GM11168 (cell line): ENCODE data around the gene TNFRSF17.
"Not testable (repeated sequence)": the region's sequence is repeated elsewhere in the genome, so short reads cannot be mapped to it uniquely, and the experiment has no call there.

ENCODE experiments used
- in situ Hi-C: fragments of 300-500 bp; cut with MboI; formaldehyde crosslinking; loops from one replicate; pipeline ENCODE4 v1.12.0; 2022; ENCODE audit warnings: low sequenced_read_pairs; ENCODE audit not compliant: unreplicated experiment

Gene TNFRSF17

GRCh38 chr16:11964761-11965551 is at the start of gene TNFRSF17:
TSS of gene TNFRSF17 (plus strand) at chr16:11965210. CDS start at chr16:11965325, 115 bp downstream.
- in situ Hi-C loops, result no loop called here

GRCh38 chr16:11915644-11916523 is 49.1 kb upstream of the TNFRSF17 start, which contains the start of gene GSPT1:
TSS of gene GSPT1 (minus strand) at chr16:11915956. CDS start at chr16:11915720, 236 bp downstream.
- in situ Hi-C loops, result no loop called here

- in situ Hi-C loops, result no loop called here
These were observed 48.3 kb upstream of the TNFRSF17 start for GRCh38 chr16:11916524-11917285.

DNA sequence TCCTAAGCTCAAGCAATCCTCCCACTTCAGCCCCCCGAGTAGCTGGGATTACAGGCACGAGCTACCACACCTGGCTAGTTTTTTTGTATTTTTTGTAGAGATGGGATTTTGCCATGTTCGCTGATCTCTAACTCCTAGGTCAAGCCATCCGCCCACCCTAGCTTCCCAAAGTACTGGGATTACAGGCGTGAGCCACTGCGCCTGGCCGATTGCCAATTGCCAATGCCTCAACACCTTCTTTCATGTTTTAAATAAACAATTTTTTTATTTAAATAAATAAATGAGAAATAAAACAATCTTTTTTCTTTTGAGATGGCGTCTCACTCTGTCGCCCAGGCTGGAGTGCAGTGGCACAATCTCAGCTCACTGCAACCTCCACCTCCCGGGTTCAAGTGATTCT is 41.0 kb upstream of the TNFRSF17 start:
- in situ Hi-C loops, result not testable (repeated sequence)

DNA sequence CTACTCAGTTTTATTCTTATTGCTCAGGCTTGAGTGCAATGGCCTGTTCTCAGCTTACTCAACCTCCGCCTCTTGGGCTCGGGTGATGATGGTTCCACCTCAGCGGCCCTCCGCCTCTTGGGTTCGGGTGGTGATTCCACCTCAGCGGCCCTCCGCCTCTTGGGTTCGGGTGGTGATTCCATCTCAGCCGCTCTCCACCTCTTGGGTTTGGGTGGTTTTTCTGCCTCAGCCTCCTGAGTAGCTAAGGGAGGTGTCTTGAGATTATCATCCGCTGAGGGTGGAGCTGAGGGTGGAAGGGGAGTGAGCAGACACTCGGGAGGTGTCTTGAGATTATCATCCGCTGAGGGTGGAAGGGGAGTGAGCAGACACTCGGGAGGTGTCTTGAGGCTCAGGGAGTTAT is 37.7 kb upstream of the TNFRSF17 start:
- in situ Hi-C loops, result not testable (repeated sequence)

GRCh38 chr16:11941945-11942344 is 23.1 kb upstream of the TNFRSF17 start, which contains the start of gene NPIPB2:
TSS of gene NPIPB2 (minus strand) at chr16:11942045. CDS start at chr16:11942045, 0 bp downstream.
- in situ Hi-C loops, result not testable (repeated sequence)

- in situ Hi-C loops, result no loop called here
These were observed 18.6 kb upstream of the TNFRSF17 start for GRCh38 chr16:11946433-11946832.

DNA sequence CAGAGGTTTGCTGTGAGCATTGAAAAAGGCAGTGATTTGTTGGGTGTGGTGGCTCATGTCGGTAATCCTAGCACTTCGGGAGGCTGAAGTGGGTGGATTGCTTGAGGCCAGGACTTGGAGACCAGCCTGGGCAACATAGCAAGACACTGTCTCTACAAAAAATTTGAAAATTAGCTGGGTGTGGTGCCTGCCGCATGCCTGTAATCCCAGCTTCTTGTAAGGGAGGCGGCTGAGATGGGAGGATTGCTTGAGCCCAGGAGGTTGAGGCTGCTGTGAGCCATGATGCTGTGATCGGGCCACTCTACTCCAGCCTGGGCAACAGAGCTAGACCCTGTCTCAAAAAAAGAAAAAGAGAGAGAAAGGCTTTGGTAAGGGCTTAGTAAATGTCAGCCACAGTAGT is 16.2 kb upstream of the TNFRSF17 start:
- in situ Hi-C loops, result no loop called here

DNA sequence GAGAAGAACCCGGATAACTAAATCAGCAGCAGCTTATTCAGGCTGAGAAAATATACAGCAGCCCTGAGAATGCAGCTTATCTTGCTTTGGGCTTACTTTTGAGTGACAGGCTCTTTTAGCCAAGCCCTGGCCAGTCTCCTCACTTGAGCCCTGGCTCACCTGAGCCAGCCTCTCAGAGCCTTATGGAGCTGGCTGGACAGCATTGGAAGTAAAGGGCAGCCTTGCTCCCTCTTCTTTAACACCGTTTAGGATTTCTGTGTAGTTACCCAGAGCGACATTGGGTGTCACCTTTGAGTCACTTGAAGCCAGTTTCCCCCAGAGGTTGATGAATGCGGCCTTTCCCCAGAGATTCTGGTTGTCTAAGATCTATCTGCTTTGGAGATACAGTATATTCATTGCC is 15.5 kb upstream of the TNFRSF17 start:
- in situ Hi-C loops, result no loop called here

DNA sequence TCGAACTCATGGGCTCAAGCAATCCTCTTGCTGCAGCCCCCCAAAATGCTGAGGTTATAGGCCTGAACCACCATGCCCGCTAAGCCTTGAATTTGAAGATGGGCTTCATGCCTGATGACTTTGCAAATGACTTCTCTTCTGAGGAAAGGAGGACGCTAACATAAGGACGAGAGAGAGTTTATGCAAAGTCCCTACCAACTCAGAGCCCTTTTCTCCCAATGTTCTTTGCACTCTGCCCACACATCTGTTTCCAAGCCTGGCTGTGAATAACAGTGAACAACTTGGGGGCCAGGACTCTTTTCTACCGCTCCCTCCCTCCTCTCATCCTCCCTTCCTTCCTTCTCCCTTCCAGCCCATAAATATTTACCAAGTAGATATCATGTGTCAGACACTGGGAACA is 14.6 kb upstream of the TNFRSF17 start:
- in situ Hi-C loops, result loop anchor here (5.0 kb wide), 1 partner anchor 112 kb away; no protein-coding TSS in a partner anchor

- in situ Hi-C loops, result loop anchor here (5.0 kb wide), 1 partner anchor 109 kb away; no protein-coding TSS in a partner anchor
These were observed 11.4 kb upstream of the TNFRSF17 start for GRCh38 chr16:11953576-11953975.

DNA sequence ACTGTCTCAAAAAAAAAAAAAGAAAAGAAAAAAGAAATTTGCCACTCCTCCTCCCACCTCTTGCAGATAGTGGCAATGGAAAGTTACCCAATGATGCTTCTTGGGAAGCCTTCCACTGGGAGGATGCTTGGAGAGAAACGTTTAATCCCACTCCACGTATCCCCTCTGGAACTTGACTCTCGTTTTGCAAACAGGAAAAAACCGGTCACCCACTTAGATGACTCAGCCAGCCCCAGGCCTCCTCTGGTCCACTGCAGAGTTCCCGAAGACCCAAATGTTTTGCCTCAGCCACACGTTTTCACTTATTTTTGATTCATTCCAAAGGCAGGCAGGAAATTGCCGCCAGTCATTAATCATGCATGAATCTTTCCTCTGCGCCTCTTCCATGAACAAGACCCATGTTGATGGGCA is 9.3 kb upstream of the TNFRSF17 start:
- in situ Hi-C loops, result no loop called here

DNA sequence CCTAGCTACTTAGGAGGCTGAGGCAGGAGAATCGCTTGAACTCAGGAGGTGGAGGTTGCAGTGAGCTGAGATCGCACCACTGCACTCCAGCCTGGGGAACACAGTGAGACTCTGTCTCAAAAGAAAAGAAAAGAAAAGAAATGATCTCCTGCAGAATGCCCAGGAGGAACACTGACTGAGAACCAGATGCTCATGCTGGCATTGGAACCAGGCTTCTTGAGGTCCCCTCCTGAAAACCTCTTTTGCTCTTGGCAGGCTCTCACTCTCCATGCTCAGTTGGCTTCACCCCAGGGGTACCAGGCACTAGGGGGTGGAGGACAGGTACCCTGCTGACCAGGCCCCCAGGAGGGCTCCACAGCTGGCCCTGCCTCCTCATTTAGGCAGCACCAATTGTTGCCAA is 8.5 kb upstream of the TNFRSF17 start:
- in situ Hi-C loops, result no loop called here

DNA sequence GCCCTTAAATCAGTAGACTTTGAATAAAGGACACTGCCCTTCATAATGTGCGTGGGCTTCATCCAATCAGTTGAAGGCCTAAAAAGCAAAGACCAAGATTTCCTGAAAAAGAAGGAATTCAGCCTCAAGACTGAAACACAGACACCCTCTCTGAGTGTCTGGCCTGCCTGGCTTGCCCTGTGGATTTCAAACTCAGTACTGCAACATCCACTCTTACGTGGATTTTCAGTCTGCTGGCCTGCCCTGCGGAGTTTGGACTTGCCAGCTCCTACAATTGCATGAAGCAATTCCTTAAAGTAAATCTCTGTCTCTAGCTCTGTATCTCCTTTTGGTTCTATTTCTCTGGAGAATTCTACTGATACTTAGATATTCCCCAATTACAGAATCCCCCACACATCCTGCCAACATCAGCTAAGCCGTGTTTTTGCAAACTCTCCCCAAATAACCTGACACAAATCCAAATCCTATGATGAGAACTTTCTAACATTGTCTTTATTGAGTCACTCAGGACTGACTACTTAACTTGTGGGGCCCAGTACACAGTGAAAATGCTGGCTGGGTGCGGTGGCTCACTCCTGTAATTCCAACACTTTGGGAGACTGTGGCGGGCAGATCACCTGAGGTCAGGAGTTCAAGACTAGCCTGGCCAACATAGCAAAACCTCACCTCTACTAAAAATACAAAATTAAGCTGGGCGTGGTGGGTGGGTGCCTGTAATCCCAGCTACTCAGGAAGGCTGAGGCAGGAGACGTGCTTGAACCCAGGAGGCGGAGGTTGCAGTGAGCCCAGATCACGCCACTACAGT is 7.2 kb upstream of the TNFRSF17 start:
- in situ Hi-C loops, result no loop called here

DNA sequence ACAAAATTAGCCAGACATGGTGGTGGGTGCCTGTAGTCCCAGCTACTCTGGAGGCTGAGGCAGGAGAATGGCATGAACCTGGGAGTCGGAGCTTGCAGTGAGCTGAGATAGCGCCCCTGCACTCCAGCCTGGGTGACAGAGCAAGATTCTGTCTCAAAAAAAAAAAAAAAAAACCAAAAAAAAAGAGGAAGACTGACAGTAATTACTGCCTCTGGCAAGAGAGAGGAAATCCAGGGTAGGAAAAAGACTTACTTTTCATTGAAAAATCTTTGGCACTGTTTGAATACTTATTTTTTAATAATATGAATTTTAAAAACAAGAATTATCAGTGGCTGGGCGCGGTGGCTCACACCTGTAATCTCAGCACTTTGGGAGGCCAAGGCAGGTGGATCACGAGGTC is 2.6 kb upstream of the TNFRSF17 start:
- in situ Hi-C loops, result not testable (repeated sequence)

DNA sequence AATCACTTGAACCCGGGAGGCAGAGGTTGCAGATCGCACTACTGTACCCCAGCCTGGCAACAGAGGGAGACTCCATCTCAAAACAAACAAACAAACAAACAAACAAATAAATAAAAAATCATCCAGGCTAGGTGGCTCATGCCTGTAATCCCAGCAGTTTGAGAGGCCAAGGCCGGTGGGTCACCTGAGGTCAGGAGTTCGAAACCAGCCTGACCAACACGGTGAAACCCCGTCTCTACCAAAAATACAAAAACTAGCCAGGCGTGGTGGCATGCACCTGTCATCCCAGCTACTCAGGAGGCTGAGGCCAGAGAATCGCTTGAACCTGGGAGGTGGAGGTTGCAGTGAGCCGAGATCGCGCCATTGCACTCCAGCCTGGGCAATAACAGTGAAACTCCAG is 2.0 kb upstream of the TNFRSF17 start:
- in situ Hi-C loops, result not testable (repeated sequence)

DNA sequence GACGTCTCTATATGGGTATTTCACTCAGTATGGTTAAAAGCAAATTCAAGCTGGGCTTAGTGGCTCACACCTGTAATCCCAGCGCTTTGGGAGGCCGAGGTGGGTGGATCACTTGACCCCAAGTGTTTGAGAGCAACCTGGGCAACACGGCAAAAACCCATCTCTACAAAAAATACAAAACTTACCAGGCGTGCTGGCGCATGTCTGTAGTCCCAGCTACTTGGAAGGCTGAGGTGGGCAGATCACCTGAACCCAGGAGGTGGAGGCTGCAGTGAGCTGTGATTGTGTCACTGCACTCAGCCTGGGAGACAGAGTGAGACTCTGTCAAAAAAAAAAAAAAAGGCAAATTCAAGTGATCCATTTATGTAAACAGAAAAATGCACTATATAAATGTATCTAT is 1.3 kb upstream of the TNFRSF17 start:
- in situ Hi-C loops, result no loop called here

GRCh38 chr16:11966173-11966572 is 1.2 kb downstream of the TNFRSF17 start:
- in situ Hi-C loops, result no loop called here

GRCh38 chr16:11967195-11967911 is 2.3 kb downstream of the TNFRSF17 start:
- in situ Hi-C loops, result no loop called here
